Tibial nerve (tissue), 4 donors: Measurements from ENCODE around the gene ABCA6. TPM values are rescaled to one million over a fixed set of nuclear protein-coding genes. Genes with fewer than 3 reads are reported as not detected.

Experiments
- DNase-seq, 2 donors: peaks; one replicate each; pipeline ENCODE4 v3.0.0-alpha.2; 2019; ENCODE audit warnings: low spot score in 2 of 2
- H3K27ac ChIP-seq, 4 donors: fragments of 200-600 bp; sonication (generic) in 3 of 4; one replicate each; pipeline ENCODE4 v1.5.1; 2017 to 2019; ENCODE audit warnings: mild to moderate bottlenecking in 1 of 4
- H3K27me3 ChIP-seq, 2 donors: fragments of 200-600 bp; sonication (generic) in 1 of 2; one replicate each; pipeline versions ENCODE4 v1.5.1 to v1.6.0; 2017 to 2019
- H3K36me3 ChIP-seq, 3 donors: fragments of 200-600 bp; sonication (generic); one replicate each; pipeline ENCODE4 v1.5.1; 2018 to 2019
- H3K4me1 ChIP-seq, 4 donors: fragments of 200-600 bp; sonication (generic) in 3 of 4; one replicate each; pipeline ENCODE4 v1.5.1; 2017 to 2019
- H3K4me3 ChIP-seq, 4 donors: fragments of 200-600 bp; sonication (generic) in 3 of 4; one replicate each; pipeline ENCODE4 v1.5.1; 2017 to 2019; ENCODE audit warnings: mild to moderate bottlenecking in 1 of 4, moderate library complexity in 1 of 4
- H3K9me3 ChIP-seq, 4 donors: fragments of 200-600 bp; sonication (generic) in 3 of 4; one replicate each; pipeline ENCODE4 v1.5.1; 2017 to 2019
- CTCF ChIP-seq, 5 experiments: fragments of 200-600 bp in 3 of 5; fragments of 450-650 bp in 2 of 5; sonication (generic) in 3 of 5; IDR thresholded peaks; one replicate each; pipeline ENCODE4 v1.5.1; 2016 to 2019; ENCODE audit warnings: antibody characterized with exemption in 5 of 5, mild to moderate bottlenecking in 3 of 5, moderate library complexity in 2 of 5
- EP300 ChIP-seq, 2 donors: sonication (generic); formaldehyde crosslinking; IDR thresholded peaks; one replicate each; pipeline ENCODE4 v1.6.1; 2017; ENCODE audit warnings: antibody characterized with exemption in 2 of 2, mild to moderate bottlenecking in 1 of 2
- POLR2A ChIP-seq, 2 donors: fragments of 450-650 bp; IDR thresholded peaks; one replicate each; pipeline ENCODE4 v1.6.1; 2017; ENCODE audit warnings: antibody characterized with exemption in 2 of 2, mild to moderate bottlenecking in 2 of 2, moderate library complexity in 2 of 2
- WGBS, 2 donors: methylation state at CpG; one replicate each; pipeline ENCODE4 v1.1.5; 2018; 5-methylcytosine and 5-hydroxymethylcytosine counted together
- total RNA-seq, 4 donors: library from RNA; depleted of rRNA; stranded (reverse); fragments of >200 nt; gene quantifications; one replicate each; pipeline ENCODE4 v1.1.0, GENCODE V29; 2016

Gene ABCA6
- total RNA-seq, 4 donors from 2014 or later, result 218 to 308 (median 279) TPM

GRCh38 chr17:69057280-69057679 lies 84.4 kb downstream of the ABCA6 start:
- Histone ChIP-seq H3K36me3 (peaks cover 0 to 30% (median 0%) of the 10 kb centered on the region in 3 donors), H3K27me3 (no peaks in the 10 kb centered on the region), H3K9me3 (peaks cover 0 to 9% (median 1%) of the 10 kb centered on the region in 4 donors), H3K4me3 (no peak overlapping the region), H3K4me1 (peaks cover 0 to 34% (median 10%) of the 10 kb centered on the region in 4 donors), H3K27ac (peak overlapping the region in 2 of 4 donors; percentile 44 to 62)
- no peak for TF ChIP-seq EP300 (IDR thresholded peaks at IDR 0.05)
- TF ChIP-seq CTCF (IDR thresholded peaks at IDR 0.05), result no peak
- no peak for TF ChIP-seq POLR2A (IDR thresholded peaks at IDR 0.05)
- no peak for DNase-seq
- WGBS, 2 donors, result 87 to 95% methylated on average over 1 of the region's 1 CpG

GRCh38 chr17:69056179-69056823 lies 85.4 kb downstream of the ABCA6 start:
- peaks cover 0 to 9% (median 1%) of the 10 kb centered on the region in 4 donors for H3K9me3 ChIP-seq
- no peak for TF ChIP-seq CTCF (IDR thresholded peaks at IDR 0.05)
- peaks cover 0 to 30% (median 0%) of the 10 kb centered on the region in 3 donors for H3K36me3 ChIP-seq
- H3K4me3 ChIP-seq, result no peak overlapping the region
- no peaks in the 10 kb centered on the region for H3K27me3 ChIP-seq
- peaks cover 0 to 25% (median 4%) of the 10 kb centered on the region in 4 donors for H3K4me1 ChIP-seq
- WGBS, 2 donors, result 81 to 90% methylated on average over 3 of the region's 3 CpGs
- H3K27ac ChIP-seq, result no peak overlapping the region
- DNase-seq, result no peak

GRCh38 chr17:69055334-69055733 lies 86.4 kb downstream of the ABCA6 start:
- TF ChIP-seq CTCF (IDR thresholded peaks at IDR 0.05) (no peak), POLR2A (IDR thresholded peaks at IDR 0.05) (no peak), EP300 (IDR thresholded peaks at IDR 0.05) (no peak)
- DNase-seq, result no peak
- Histone ChIP-seq H3K4me3 (no peak overlapping the region), H3K9me3 (peaks cover 0 to 9% (median 1%) of the 10 kb centered on the region in 4 donors), H3K4me1 (peaks cover 0 to 18% (median 1%) of the 10 kb centered on the region in 4 donors), H3K36me3 (peaks cover 0 to 30% (median 0%) of the 10 kb centered on the region in 3 donors), H3K27me3 (no peaks in the 10 kb centered on the region), H3K27ac (no peak overlapping the region)
- WGBS, 2 donors, result 86 to 94% methylated on average over 2 of the region's 2 CpGs

- no peak for TF ChIP-seq CTCF (IDR thresholded peaks at IDR 0.05)
- peak; percentile 27 to 76 for TF ChIP-seq EP300 (IDR thresholded peaks at IDR 0.05)
- TF ChIP-seq POLR2A (IDR thresholded peaks at IDR 0.05), result no peak
- WGBS, 2 donors, result 50 to 55% methylated on average over 5 of the region's 5 CpGs
- H3K9me3 ChIP-seq, result peaks cover 0 to 9% (median 0%) of the 10 kb centered on the region in 4 donors
- peaks cover 0 to 27% (median 0%) of the 10 kb centered on the region in 3 donors for H3K36me3 ChIP-seq
- no peaks in the 10 kb centered on the region for H3K27me3 ChIP-seq
- H3K4me3 ChIP-seq, result no peak overlapping the region
- peak overlapping the region in 2 of 4 donors; percentile 56 for H3K27ac ChIP-seq
- peaks cover 0 to 26% (median 8%) of the 10 kb centered on the region in 4 donors for H3K4me1 ChIP-seq
- no peak for DNase-seq
Observed at GRCh38 chr17:69050999-69051775, 90.5 kb downstream of the ABCA6 start.

GRCh38 chr17:69048634-69049033 lies 93.1 kb downstream of the ABCA6 start:
- Histone ChIP-seq H3K27ac (peak overlapping the region in 1 of 4 donors; percentile 57), H3K4me3 (no peak overlapping the region), H3K27me3 (no peaks in the 10 kb centered on the region), H3K36me3 (peaks cover 0 to 36% (median 0%) of the 10 kb centered on the region in 3 donors), H3K9me3 (peaks cover 0 to 8% (median 0%) of the 10 kb centered on the region in 4 donors), H3K4me1 (peaks cover 0 to 26% (median 8%) of the 10 kb centered on the region in 4 donors)
- TF ChIP-seq CTCF (IDR thresholded peaks at IDR 0.05) (no peak), EP300 (IDR thresholded peaks at IDR 0.05) (no peak), POLR2A (IDR thresholded peaks at IDR 0.05) (no peak)
- WGBS, 2 donors, result 76 to 81% methylated on average over 2 of the region's 2 CpGs
- DNase-seq, result no peak
